ENCODE data around the gene SNX19.

SNX19 gene

GRCh38 chr11:130904380-130904779 lies 11.9 kb downstream of the SNX19 start:
- DNase-seq: no peak

DNA sequence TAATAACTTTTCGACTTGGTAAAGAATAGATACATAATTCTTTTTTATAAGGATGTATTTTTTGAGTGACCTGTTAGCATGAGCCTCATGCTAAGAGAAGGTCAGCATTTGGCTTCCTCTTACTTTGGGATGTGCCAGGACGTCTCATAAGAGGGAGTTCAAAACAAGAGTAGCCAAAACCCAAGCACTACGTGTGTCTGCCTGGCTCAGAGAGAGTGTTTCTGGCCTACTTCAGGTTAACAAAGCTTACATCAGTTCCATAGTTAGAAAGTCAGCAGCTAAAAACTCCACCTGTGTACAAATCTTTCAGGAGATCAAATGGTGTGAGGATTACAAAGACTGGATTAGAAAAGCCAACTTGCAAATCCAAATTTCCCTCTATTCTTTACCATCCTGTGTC lies 13.9 kb downstream of the SNX19 start:
- DNase-seq: no peak

GRCh38 chr11:130899106-130899505 lies 17.2 kb downstream of the SNX19 start:
- no peak for DNase-seq

GRCh38 chr11:130897262-130898182 lies 18.8 kb downstream of the SNX19 start:
- DNase-seq: no peak

GRCh38 chr11:130894322-130895025 lies 21.8 kb downstream of the SNX19 start:
- DNase-seq: peak; percentile 58

DNA sequence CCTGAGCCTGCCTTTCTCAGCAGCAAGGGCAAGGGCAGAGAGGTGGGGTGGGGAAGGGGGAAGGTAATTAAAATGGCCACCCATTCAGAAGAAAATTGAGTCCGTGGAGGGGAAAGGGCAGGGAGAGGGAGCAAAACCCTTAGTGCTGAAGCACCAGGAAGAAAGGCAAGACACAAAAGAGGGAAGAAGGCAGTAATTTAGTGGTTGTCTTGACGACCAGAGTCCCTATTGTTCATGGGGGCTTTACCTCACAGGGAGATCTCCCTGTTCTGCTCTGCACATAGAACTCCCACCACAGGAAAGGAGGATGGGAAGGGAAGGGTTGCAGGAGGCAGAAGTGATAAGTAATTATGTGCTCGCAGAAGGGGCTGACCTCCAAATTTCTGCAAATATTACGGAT lies 23.4 kb downstream of the SNX19 start:
- no peak for DNase-seq

DNA sequence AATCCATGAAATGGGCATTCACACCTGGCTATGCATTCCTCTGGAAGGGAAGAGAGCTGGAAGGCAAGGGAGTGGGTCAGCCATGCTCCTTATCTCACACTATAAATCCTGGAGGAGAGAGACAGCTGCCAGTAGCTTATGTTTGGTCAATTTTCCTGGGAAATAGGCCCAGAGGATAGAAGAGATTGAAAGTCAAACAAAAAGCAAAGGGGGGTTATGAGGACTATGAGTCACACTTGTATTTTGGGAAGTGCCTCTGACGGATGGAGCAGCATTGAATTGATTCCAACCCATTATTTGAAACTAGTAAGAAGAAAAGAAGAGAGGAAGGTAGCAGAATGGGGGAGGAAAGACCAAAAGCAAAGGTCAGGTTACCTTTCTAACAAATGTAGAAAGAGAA lies 25.0 kb downstream of the SNX19 start:
- DNase-seq: no peak

DNA sequence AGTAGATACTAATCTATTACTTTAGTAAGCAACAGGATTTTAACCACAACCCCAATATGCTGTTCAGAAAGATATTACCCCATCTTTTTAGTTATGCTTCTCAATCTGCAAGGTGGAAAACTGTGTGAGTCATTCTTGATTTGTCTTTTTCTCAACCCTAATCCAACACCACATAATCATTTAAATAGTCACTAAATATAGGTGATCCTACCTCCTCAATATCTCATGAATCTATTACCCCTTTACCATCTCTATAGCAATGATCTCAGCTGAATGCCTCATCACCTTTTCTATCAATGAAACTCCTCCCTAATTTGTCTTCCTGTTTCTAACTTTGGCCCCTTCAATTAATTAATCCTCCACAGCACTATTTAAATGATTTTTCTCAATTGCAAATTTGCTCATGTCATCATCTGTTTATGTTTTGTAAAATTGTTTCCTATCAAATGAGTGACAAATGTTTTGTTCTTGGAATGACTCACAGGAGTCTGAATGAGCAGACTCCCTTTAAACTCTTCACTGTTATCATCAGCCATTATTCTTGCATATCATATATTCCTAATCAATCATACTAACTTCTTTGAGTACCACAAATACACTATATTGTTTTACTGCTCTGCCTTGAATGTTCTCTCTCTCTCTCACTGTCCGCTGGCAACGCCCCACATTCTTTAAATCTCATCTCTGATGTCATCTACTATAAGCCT lies 26.1 kb downstream of the SNX19 start:
- DNase-seq: no peak

DNA sequence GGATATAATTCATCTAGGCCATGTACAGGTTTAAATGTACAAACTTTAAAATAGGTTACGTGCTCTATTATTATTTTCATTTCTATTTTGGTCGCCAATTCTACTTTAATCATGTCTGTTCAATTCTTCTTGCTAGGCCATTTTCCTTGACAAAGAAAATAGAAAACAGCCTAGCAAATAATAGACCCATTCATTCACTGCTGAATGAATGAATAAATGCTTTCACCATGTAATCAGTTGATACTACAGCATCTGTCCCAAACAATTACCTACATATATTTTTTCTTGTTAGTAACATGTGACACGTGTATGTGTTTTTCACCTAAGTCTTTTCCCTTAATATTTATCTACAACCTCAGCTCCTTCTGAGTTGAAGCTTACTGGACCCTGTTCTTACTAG lies 27.5 kb downstream of the SNX19 start:
- DNase-seq: no peak

DNA sequence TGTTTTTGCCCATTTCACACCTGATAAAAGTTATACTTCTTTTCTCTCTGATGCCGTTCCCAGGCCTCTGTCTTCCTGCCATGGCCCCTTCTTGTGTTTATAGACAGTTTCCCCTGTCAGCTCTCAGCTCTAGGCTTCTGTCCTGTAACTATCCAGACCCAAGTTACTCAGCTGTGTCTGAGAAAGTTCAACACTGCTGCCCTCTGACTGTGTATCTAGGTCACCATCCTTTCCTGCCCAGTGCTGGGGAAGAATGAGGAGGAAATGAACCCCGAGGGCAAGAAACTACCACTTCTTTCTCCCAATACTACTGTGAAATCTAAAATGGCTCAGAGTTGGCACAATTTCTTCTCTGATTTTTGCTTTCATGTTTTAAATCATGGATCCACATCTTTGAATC lies 29.6 kb downstream of the SNX19 start:
- no peak for DNase-seq

DNA sequence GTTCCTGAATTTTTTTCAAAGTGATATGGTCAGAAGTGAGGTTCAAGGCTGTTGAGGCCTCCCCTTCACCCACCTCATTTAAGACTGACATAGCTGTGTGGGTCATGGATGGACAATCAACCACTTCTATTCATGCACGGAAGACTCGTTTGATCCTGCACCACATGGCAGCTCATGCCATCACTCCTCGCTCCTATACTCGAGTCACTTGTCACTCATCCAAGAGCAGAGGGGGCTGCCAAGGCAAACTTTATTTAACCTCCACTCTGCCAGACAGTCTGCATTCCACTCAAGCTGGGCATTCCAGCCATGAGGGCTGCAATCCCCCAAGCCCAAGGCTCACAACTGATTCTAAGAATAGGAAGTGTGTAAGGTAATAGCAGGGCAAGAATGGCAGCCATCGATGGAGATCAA lies 34.1 kb downstream of the SNX19 start:
- DNase-seq: no peak

GRCh38 chr11:130881475-130882137 lies 34.7 kb downstream of the SNX19 start:
- no peak for DNase-seq

DNA sequence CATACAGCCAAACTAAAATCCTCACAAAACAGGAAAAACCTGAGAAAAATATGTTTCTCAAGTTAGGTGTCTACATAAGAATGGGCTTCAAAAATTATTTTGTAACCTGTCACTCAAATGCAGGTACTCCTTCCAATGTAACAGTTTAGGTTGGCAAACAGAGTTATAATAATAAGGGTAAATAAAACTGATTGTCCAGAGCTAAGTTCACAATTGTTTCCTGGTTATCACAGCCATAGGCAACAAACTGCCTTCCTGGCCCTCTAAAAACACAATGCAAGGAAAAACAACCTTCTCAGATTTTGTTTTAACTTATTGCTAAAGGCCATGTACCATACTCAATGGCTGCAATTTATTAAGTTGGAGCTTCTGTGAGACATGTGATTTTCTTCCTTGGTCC lies 36.4 kb downstream of the SNX19 start:
- no peak for DNase-seq

- no peak for DNase-seq
Observed at GRCh38 chr11:130876931-130877915, 39.1 kb downstream of the SNX19 start.

GRCh38 chr11:130876100-130876499 lies 40.2 kb downstream of the SNX19 start:
- no peak for DNase-seq

DNA sequence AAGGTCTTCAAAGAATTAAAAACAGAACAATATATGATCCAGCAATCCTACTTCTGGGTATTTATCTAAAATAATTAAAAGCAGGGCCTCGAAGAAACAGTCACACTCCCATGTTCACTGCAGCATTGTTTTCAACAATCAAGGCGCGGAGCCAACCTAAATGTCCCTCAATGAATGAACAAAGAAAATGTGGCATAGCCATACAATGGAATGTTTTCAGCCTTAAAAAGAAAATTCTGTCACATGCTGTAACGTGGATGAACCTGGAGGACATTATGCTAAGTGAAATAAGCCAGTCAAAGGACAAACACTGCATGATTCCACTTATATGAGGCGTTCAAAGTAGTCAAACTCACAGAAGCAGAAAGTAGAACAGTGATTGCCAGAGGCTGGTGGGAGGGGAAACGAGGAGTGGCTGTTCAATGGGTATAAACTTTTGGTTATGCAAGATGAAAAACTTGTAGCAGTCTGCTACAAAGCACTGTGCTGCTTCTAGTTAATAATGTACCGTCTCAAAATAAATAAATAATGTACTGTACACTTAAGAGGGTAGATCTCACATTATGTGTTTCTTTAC lies 41.2 kb downstream of the SNX19 start:
- no peak for DNase-seq

GRCh38 chr11:130874396-130874795 lies 41.9 kb downstream of the SNX19 start:
- DNase-seq: no peak

GRCh38 chr11:130873761-130874160 lies 42.5 kb downstream of the SNX19 start:
- DNase-seq: no peak

- DNase-seq: no peak
Observed at GRCh38 chr11:130872981-130873380, 43.3 kb downstream of the SNX19 start.

GRCh38 chr11:130872513-130872912 lies 43.8 kb downstream of the SNX19 start:
- DNase-seq: no peak

DNA sequence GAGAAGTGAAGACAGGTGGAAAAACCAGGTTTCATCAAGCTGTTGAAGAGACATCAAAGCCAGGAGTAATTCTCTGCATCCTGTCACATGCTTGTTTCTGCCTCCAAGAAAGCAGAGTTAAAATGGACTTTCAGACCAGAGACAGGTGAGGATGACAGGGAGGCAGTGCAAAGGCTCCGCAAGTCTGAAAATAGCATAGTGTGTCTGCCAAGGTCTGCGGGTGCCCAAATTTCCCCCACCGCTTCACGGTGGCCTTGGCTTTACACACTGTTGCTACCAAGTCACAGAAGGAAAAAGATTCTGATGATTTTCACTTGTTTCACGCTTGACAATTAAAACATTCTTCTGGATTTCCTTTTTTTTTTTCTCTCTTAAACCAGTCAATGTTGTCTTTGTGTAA lies 44.2 kb downstream of the SNX19 start:
- DNase-seq: no peak
